Colonic mucosa (tissue), 4 donors: ENCODE measurements around the gene FAM120AOS. TPM values are rescaled to one million over a fixed set of nuclear protein-coding genes. Genes with fewer than 3 reads are reported as not detected.

Experiments
- DNase-seq: peaks from one replicate; pipeline ENCODE4 v3.0.0-alpha.2; 2020
- H3K27ac ChIP-seq: fragments of 200-600 bp; one replicate; pipeline ENCODE4 v1.8.0; 2021
- H3K27me3 ChIP-seq: fragments of 200-600 bp; one replicate; pipeline ENCODE4 v1.8.0; 2021
- H3K36me3 ChIP-seq: fragments of 200-600 bp; one replicate; pipeline ENCODE4 v1.8.0; 2021
- H3K4me1 ChIP-seq: fragments of 200-600 bp; one replicate; pipeline ENCODE4 v1.8.0; 2021; ENCODE audit warnings: mild to moderate bottlenecking
- H3K4me3 ChIP-seq: fragments of 200-600 bp; one replicate; pipeline ENCODE4 v1.8.0; 2021
- H3K9ac ChIP-seq, 2 donors: one replicate each; pipeline ENCODE4 v1.7.0; 2013; ENCODE audit warnings: control low read depth in 2 of 2, low read depth in 2 of 2, low read length in 2 of 2
- H3K9me3 ChIP-seq: fragments of 200-600 bp; one replicate; pipeline ENCODE4 v1.8.0; 2021
- CTCF ChIP-seq: fragments of 200-600 bp; IDR thresholded peaks from one replicate; pipeline ENCODE4 v1.8.0; 2022; ENCODE audit warnings: antibody characterized with exemption, mild to moderate bottlenecking
- intact Hi-C: fragments of 100-400 bp; cut with DNase I; formaldehyde crosslinking; loops from one replicate; pipeline ENCODE4 v1.14.1; 2022
- total RNA-seq, 2 donors: library from RNA; stranded (reverse); fragmentation: NEBNext Ultra II Directional in 1 of 2; extraction: Animal tissue kit (Norgen Biotek cat#: 25700) in 1 of 2; gene quantifications; one replicate each; pipeline ENCODE4 v1.2.1, GENCODE V29; 2021
- donor health status: healthy.
- donor health status: DM: no; HTN: no; CAD: no.
- donor health status: DM: no; HTN: no; CAD: no.

FAM120AOS gene
- total RNA-seq, 2 donors from 2014 or later, result 56.5 to 67.1 TPM

DNA sequence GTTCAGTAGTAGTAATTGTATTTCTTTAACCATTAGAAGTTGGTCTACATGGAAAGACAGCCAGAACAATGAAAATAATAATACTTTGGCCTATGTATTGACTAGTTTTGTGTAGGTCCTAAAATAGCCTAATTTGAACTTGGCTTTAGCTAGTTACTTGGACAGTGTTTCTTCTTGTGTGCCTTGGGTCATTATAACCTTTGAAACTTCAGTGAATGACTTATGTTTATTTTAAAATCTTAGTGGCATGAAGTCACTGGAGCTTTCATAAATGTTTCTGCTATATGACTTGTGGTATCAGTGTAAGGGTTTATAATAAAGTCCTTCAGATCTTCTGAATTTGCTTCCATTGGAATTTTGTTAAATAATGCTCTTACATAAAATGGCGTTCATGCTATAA, 2.6 kb upstream of the FAM120AOS start:
- H3K36me3 ChIP-seq, result no peaks in the 10 kb centered on the region
- H3K27me3 ChIP-seq, result no peaks in the 10 kb centered on the region
- H3K9me3 ChIP-seq, result no peaks in the 10 kb centered on the region
- H3K4me3 ChIP-seq, result no peak overlapping the region
- H3K4me1 ChIP-seq, result peaks cover 33% of the 10 kb centered on the region
- DNase-seq, result no peak
- intact Hi-C loops, result no loop called here
- peak overlapping the region; percentile 92 for H3K27ac ChIP-seq
- no peak for TF ChIP-seq CTCF
- peak overlapping the region in 1 of 2 donors; percentile 60 for H3K9ac ChIP-seq

DNA sequence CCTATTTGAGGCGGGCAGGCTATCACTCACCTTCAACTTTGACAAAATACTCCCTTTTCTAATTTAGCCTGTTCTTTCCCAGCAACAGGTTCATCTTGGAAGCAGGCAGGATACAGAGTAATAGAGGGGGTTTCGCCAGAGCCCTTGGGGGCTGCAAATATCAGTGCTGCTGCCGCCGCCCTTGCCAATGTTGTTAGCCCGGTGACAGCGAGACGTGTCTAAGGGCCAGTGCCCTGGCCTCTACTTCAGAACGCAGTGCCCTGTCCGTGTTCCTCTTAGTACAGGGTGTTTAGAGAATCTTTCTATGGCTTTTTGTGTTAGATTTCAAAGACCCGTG, 703 bp downstream of the FAM120AOS start:
- H3K27ac ChIP-seq, result peak overlapping the region; percentile 92
- no peaks in the 10 kb centered on the region for H3K27me3 ChIP-seq
- H3K9ac ChIP-seq, result peak overlapping the region; percentile 98 to 100
- peak overlapping the region; percentile 77 for H3K4me3 ChIP-seq
- peak; percentile 47 for DNase-seq
- no peak for TF ChIP-seq CTCF
- intact Hi-C loops, result no loop called here
- H3K36me3 ChIP-seq, result no peaks in the 10 kb centered on the region
- H3K4me1 ChIP-seq, result peaks cover 9% of the 10 kb centered on the region
- H3K9me3 ChIP-seq, result no peaks in the 10 kb centered on the region

DNA sequence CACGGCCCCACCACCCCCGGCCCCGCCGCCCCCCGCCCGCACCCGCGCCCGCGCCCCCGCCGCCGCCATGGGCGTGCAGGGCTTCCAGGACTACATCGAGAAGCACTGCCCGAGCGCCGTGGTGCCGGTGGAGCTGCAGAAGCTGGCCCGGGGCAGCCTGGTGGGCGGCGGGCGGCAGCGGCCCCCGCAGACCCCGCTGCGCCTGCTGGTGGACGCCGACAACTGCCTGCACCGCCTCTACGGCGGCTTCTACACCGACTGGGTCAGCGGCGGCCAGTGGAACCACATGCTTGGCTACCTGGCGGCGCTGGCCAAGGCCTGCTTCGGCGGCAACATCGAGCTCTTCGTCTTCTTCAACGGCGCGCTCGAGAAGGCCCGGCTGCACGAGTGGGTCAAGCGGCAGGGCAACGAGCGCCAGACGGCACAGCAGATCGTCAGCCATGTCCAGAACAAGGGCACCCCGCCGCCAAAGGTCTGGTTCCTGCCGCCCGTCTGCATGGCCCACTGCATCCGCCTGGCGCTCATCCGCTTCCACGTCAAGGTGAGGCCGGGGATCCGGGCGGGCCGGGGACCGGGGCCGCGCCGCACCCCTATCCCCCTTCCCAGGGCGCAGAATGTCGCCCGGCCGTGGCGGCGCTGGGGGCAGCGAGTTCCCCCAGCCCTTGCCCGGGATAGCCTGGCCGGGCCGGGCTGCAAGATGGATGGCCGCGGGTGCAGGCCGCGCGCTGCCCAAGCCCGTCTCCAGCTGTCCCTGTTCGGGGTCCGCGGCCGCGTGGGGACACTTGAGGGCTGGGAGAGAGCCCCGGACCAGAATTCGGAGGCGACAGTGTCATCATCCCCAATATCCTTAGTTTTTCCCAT, 1.3 kb downstream of the FAM120AOS start:
- H3K9ac ChIP-seq, result peak overlapping the region; percentile 98 to 100
- peaks cover 7% of the 10 kb centered on the region for H3K4me1 ChIP-seq
- H3K9me3 ChIP-seq, result no peaks in the 10 kb centered on the region
- peak overlapping the region; percentile 92 for H3K27ac ChIP-seq
- H3K36me3 ChIP-seq, result no peaks in the 10 kb centered on the region
- DNase-seq, result peak; percentile 42
- intact Hi-C loops, result no loop called here
- no peaks in the 10 kb centered on the region for H3K27me3 ChIP-seq
- peak overlapping the region; percentile 77 for H3K4me3 ChIP-seq
- TF ChIP-seq CTCF, result no peak

DNA sequence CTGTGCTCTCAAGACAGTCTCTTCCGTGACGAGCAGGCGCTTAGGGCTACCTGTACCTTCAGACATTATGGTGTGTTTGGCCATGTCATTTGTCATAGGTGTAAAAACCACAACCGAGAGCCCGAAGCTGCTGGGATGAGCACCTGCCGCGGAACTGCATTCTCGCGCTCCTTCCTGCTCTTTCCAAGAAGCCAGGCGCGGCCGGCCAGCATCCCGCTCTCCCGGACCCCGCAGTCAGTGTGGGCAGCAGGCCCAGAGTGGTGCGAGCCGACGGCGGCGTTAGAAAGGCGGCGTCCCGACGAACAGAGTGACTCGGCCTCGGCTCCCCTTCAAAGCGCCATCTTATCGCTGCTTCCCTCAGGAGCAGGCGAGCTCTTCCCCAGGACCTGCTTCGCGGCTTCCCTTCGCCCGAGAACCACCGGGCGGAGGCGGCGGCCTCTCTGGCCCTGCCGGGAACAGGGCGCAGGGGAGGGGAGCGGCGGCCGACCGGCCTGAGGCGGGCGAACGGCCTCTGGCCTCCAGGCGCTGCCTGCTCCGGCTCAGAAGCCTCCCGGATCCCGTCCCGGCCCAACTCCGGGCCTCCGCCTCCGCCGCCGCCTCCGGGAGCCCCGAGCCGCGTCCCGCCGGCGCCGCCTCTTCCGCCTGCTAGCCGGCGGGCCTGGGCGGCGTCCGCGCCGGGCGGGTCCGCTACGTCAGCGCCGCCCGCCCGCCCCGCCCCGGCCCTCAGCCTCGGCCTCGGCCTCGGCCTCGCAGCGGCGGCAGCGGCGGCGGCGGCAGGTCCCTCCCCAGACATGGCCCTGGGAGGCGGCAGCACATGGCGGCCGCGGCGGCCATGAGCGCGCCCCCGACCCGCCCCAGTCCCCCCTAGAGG, 2.2 kb downstream of the FAM120AOS start, which contains the start of gene FAM120A:
Gene FAM120A, plus strand, starts transcription at position 741 of the 871 bp plus-strand sequence. CDS start 231 bp downstream, outside the sequence.
- no peaks in the 10 kb centered on the region for H3K9me3 ChIP-seq
- intact Hi-C loops, result no loop called here
- no peak for TF ChIP-seq CTCF

GRCh38 chr9:93447655-93448054, 5.7 kb downstream of the FAM120AOS start:
- DNase-seq, result no peak
- no peaks in the 10 kb centered on the region for H3K4me1 ChIP-seq
- H3K4me3 ChIP-seq, result no peak overlapping the region
- intact Hi-C loops, result loop anchor here (10.0 kb wide), 1 partner anchor 117 kb away; no protein-coding TSS in a partner anchor
- H3K9me3 ChIP-seq, result no peaks in the 10 kb centered on the region
- no peak overlapping the region for H3K9ac ChIP-seq
- no peaks in the 10 kb centered on the region for H3K36me3 ChIP-seq
- H3K27ac ChIP-seq, result no peak overlapping the region
- no peak for TF ChIP-seq CTCF
- H3K27me3 ChIP-seq, result no peaks in the 10 kb centered on the region

More for the DNA sequence above, 2.2 kb downstream of the FAM120AOS start, which contains the start of gene FAM120A:
- peak within 1 kb of the TSS; percentile 80 for H3K4me3 ChIP-seq
- H3K27me3 ChIP-seq, result no peaks in the 10 kb centered on the region
- H3K4me1 ChIP-seq, result peaks cover 6% of the 10 kb centered on the region
- peak; percentile 70 for DNase-seq
- peak within 1 kb of the TSS; percentile 98 to 100 for H3K9ac ChIP-seq
- H3K27ac ChIP-seq, result peak within 1 kb of the TSS; percentile 92
- H3K36me3 ChIP-seq, result no peaks in the 10 kb centered on the region
